Nephron (organoid): Measurements from ENCODE around the gene TFAP2B.

ENCODE experiments used
- H3K27ac Mint-ChIP-seq, 3 experiments: 2 replicates each; pipeline ENCODE4 v1.8.0; 2020; ENCODE audit warnings: mixed read lengths in 3 of 3, mild to moderate bottlenecking in 2 of 3, moderate library complexity in 1 of 3
- H3K27me3 Mint-ChIP-seq: 2 replicates; pipeline ENCODE4 v1.8.0; 2021; ENCODE audit warnings: low read depth, mild to moderate bottlenecking, moderate library complexity, mixed read lengths
- H3K36me3 Mint-ChIP-seq: 2 replicates; pipeline ENCODE4 v1.8.0; 2020; ENCODE audit warnings: low read depth, mixed read lengths
- H3K4me1 Mint-ChIP-seq: 2 replicates; pipeline ENCODE4 v1.8.0; 2020; ENCODE audit warnings: mixed read lengths
- H3K4me3 Mint-ChIP-seq, 3 experiments: 2 replicates each; pipeline ENCODE4 v1.8.0; 2020; ENCODE audit warnings: mild to moderate bottlenecking in 3 of 3, mixed read lengths in 3 of 3, moderate library complexity in 2 of 3
- H3K9me3 Mint-ChIP-seq: 2 replicates; pipeline ENCODE4 v1.8.0; 2020; ENCODE audit warnings: mixed read lengths
- TF ChIP-seq, protein P1 (sequence below), 3 experiments: fragments of 200-600 bp; sonication (generic); IDR thresholded peaks; one replicate each; pipeline ENCODE4 v1.5.0; 2021; ENCODE audit warnings: antibody characterized with exemption in 3 of 3; ENCODE audit not compliant: unreplicated experiment in 3 of 3

The TFAP2B gene

DNA sequence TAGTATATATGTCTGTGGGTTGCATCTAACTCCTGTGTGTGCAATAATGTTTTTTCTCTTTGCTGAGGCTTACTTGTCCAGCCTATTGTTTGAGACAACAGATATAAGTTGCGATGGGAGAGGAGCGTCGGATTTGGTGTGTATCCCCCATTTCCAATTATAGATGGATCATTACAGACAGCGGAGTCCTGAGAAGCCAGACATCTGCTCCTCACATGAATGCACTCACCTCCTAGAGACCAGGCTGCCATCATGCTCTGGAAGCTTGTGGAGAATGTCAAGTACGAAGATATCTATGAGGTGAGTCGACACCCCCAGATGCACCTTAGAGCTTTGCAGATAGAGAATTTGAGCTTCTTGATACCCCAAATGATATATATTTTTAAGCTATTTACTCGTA, at the start of gene TFAP2B:
Gene TFAP2B, plus strand, starts transcription at position 199 of the 400 bp plus-strand sequence. Its CDS starts 21 bp downstream, at position 220.
- Mint-ChIP-seq H3K4me1 (peaks cover 19% of the 10 kb centered on the region), H3K9me3 (peaks cover 3% of the 10 kb centered on the region), H3K27me3 (peaks cover 98% of the 10 kb centered on the region), H3K27ac (peak within 1 kb of the TSS in 1 of 3 experiments; percentile 92), H3K4me3 (peak within 1 kb of the TSS; percentile 58 to 77 (median 68)), H3K36me3 (no peaks in the 10 kb centered on the region)
- TF ChIP-seq, protein P1, sequence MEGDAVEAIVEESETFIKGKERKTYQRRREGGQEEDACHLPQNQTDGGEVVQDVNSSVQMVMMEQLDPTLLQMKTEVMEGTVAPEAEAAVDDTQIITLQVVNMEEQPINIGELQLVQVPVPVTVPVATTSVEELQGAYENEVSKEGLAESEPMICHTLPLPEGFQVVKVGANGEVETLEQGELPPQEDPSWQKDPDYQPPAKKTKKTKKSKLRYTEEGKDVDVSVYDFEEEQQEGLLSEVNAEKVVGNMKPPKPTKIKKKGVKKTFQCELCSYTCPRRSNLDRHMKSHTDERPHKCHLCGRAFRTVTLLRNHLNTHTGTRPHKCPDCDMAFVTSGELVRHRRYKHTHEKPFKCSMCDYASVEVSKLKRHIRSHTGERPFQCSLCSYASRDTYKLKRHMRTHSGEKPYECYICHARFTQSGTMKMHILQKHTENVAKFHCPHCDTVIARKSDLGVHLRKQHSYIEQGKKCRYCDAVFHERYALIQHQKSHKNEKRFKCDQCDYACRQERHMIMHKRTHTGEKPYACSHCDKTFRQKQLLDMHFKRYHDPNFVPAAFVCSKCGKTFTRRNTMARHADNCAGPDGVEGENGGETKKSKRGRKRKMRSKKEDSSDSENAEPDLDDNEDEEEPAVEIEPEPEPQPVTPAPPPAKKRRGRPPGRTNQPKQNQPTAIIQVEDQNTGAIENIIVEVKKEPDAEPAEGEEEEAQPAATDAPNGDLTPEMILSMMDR (IDR thresholded peaks at IDR 0.05; ENCODE audit: unreplicated experiment in 3 of 3) = no peak

DNA sequence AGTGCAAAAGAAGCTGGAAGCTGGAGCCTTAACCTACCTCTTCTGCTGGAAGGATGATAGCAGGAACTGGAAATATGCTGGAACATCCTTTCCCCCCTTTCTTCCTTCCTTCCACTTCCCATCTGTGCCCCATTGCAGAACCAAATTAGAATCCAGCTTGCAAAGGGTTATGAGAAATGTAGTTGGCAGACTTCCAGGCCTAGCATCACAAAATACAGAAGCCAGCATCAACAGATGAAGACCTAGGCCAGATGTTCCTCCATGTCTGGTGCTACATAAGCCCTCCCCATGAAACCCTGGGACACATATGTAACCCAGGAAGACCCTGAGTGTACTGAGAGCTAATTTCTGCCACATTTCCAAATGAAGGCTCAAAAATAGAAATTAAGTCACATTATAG, 40.0 kb upstream of the TFAP2B start:
- no peaks in the 10 kb centered on the region for H3K4me1 Mint-ChIP-seq
- H3K27ac Mint-ChIP-seq = no peak overlapping the region
- H3K4me3 Mint-ChIP-seq = no peak overlapping the region
- TF ChIP-seq, protein P1 (IDR thresholded peaks at IDR 0.05; ENCODE audit: unreplicated experiment in 3 of 3) = no peak
- no peaks in the 10 kb centered on the region for H3K36me3 Mint-ChIP-seq
- H3K27me3 Mint-ChIP-seq = no peaks in the 10 kb centered on the region
- H3K9me3 Mint-ChIP-seq = no peaks in the 10 kb centered on the region

DNA sequence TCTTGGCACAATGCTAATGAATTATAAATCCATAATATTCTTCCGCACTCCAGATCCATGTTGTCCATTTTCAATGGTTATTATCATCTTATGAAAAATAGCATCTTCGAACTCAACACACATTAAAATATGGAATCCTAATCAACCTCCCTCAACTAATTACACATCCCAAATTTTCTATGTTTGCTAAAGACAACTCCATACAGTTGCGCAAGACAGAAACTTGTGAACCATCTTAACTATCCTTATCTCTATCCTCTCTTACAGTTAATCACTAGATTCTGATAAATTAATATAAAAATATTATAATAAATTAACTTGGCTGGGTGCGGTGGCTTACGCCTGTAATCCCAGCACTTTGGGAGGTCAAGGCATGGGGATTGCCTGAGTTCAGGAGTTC, 38.3 kb upstream of the TFAP2B start:
- Mint-ChIP-seq H3K9me3 (no peaks in the 10 kb centered on the region), H3K27me3 (no peaks in the 10 kb centered on the region), H3K4me1 (no peaks in the 10 kb centered on the region), H3K4me3 (no peak overlapping the region), H3K36me3 (no peaks in the 10 kb centered on the region), H3K27ac (no peak overlapping the region)
- TF ChIP-seq, protein P1 (IDR thresholded peaks at IDR 0.05; ENCODE audit: unreplicated experiment in 3 of 3) = no peak

DNA sequence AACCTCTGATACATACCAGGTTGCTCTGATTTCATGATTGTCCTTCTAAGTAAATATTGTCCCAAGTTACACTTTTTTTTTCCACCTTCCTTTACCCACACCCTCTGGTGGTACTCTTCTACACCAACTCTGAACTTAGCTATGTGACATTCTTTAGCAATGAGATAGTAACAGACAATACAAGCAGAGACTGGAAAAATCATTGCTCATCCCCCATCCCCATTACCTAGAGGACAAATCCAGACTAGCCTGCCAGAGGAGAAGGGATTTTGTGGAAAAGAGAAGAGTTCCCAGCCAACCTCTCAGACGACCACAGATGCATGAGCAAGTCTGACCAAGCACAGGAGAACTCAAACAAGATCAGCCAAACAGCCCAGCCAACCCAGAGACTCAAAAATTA, 32.8 kb upstream of the TFAP2B start:
- Mint-ChIP-seq H3K4me1 (no peaks in the 10 kb centered on the region), H3K4me3 (no peak overlapping the region), H3K27me3 (peaks cover 3% of the 10 kb centered on the region), H3K36me3 (no peaks in the 10 kb centered on the region), H3K9me3 (no peaks in the 10 kb centered on the region), H3K27ac (no peak overlapping the region)
- TF ChIP-seq, protein P1 (IDR thresholded peaks at IDR 0.05; ENCODE audit: unreplicated experiment in 3 of 3) = no peak

DNA sequence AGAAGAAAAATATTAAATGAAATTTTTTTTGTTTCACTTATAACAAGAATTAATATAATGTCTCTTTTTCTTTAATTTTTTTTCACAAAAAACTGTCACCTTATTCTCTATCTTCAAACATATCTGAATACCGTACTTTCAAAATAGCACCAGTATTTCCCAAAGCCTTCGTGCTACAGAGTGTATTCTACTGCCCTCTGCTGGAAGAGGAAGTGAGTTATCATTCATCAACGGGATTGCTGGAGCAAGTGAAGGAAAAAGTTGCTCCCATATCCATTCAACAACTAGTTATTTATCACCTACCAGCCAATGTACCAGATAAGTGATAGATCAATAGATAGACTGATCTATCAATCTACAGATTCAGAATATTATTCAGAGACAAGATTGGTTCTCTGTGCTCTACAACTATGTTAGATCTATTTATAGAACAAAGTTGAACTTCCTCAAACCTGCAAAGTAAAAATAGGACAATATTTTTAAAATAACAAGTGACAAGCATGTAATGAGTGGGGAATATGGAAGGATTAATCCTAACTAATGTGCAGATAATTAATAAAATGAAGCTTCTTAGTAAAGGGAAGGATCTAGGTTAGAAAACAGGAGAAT, 26.7 kb upstream of the TFAP2B start:
- no peaks in the 10 kb centered on the region for H3K36me3 Mint-ChIP-seq
- TF ChIP-seq, protein P1 (IDR thresholded peaks at IDR 0.05; ENCODE audit: unreplicated experiment in 3 of 3) = peak; percentile 79 to 81 (median 80)
- H3K9me3 Mint-ChIP-seq = no peaks in the 10 kb centered on the region
- H3K27me3 Mint-ChIP-seq = peaks cover 18% of the 10 kb centered on the region
- no peaks in the 10 kb centered on the region for H3K4me1 Mint-ChIP-seq
- H3K27ac Mint-ChIP-seq = no peak overlapping the region
- H3K4me3 Mint-ChIP-seq = no peak overlapping the region

DNA sequence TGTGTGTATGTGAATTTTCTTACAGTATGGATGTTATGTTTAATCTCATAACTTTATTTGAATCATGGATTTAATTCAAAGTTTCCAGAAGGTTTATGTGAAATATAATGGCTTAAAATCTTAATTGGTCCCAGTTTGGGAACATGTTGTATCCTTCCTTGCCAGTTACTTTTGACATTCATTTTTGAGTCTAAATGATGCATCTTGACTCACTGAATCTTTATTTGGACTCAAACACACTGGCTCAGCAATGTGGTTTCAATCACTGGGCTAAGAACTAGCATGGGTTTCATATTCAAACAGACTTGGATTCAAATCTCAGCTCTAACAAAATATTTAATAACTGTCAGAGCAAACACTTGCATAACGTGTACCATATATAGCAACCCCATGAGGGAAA, 25.9 kb upstream of the TFAP2B start:
- H3K36me3 Mint-ChIP-seq = no peaks in the 10 kb centered on the region
- TF ChIP-seq, protein P1 (IDR thresholded peaks at IDR 0.05; ENCODE audit: unreplicated experiment in 3 of 3) = no peak
- no peak overlapping the region for H3K27ac Mint-ChIP-seq
- no peaks in the 10 kb centered on the region for H3K9me3 Mint-ChIP-seq
- H3K4me3 Mint-ChIP-seq = no peak overlapping the region
- peaks cover 18% of the 10 kb centered on the region for H3K27me3 Mint-ChIP-seq
- no peaks in the 10 kb centered on the region for H3K4me1 Mint-ChIP-seq
